Measurements from ENCODE around the gene ATP6V0E2. TPM values are rescaled to one million over a fixed set of nuclear protein-coding genes. Genes with fewer than 3 reads are reported as not detected.
"Not testable (repeated sequence)": the region's sequence is repeated elsewhere in the genome, so short reads cannot be mapped to it uniquely, and the experiment has no call there.

The ATP6V0E2 gene
- polyA plus RNA-seq, 5 donors, result 11.0 to 19.8 (median 16.0) TPM

GRCh38 chr7:149875396-149875795 lies 1.6 kb downstream of the ATP6V0E2 start:
- no peak for DNase-seq

GRCh38 chr7:149877890-149878522 lies 4.2 kb downstream of the ATP6V0E2 start:
- no peak for DNase-seq

- no peak for DNase-seq
These were observed 4.8 kb downstream of the ATP6V0E2 start for GRCh38 chr7:149878523-149878921.

- DNase-seq, result no peak
These were observed 5.5 kb downstream of the ATP6V0E2 start for GRCh38 chr7:149879271-149879743.

- DNase-seq, result no peak
These were observed 6.2 kb downstream of the ATP6V0E2 start for GRCh38 chr7:149879766-149880637.

- DNase-seq, result no peak
These were observed 7.0 kb downstream of the ATP6V0E2 start for GRCh38 chr7:149880638-149881311.

GRCh38 chr7:149881328-149882247 lies 7.8 kb downstream of the ATP6V0E2 start:
- DNase-seq, result no peak

- no peak for DNase-seq
These were observed 8.7 kb downstream of the ATP6V0E2 start for GRCh38 chr7:149882248-149883047.

GRCh38 chr7:149883048-149883438 lies 9.3 kb downstream of the ATP6V0E2 start:
- no peak for DNase-seq

- no peak for DNase-seq
These were observed 9.7 kb downstream of the ATP6V0E2 start for GRCh38 chr7:149883452-149883861.

- DNase-seq, result no peak
These were observed 10.2 kb downstream of the ATP6V0E2 start for GRCh38 chr7:149884016-149884415.

GRCh38 chr7:149884541-149884940 lies 10.8 kb downstream of the ATP6V0E2 start:
- DNase-seq, result no peak

GRCh38 chr7:149885191-149886017 lies 11.6 kb downstream of the ATP6V0E2 start:
- DNase-seq, result no peak

GRCh38 chr7:149886018-149886415 lies 12.2 kb downstream of the ATP6V0E2 start:
- DNase-seq, result no peak

- no peak for DNase-seq
These were observed 13.5 kb downstream of the ATP6V0E2 start for GRCh38 chr7:149887311-149887710.

GRCh38 chr7:149890715-149891114 lies 16.9 kb downstream of the ATP6V0E2 start:
- not testable (repeated sequence) for DNase-seq

- not testable (repeated sequence) for DNase-seq
These were observed 21.2 kb downstream of the ATP6V0E2 start for GRCh38 chr7:149894957-149895356.

- DNase-seq, result not testable (repeated sequence)
These were observed 34.1 kb downstream of the ATP6V0E2 start for GRCh38 chr7:149907776-149908376.

GRCh38 chr7:149910219-149910618 lies 36.5 kb downstream of the ATP6V0E2 start:
- DNase-seq, result not testable (repeated sequence)
